HG03354 (cell line): ENCODE results near the gene OPRM1.
"Not testable (repeated sequence)": the region's sequence is repeated elsewhere in the genome, so short reads cannot be mapped to it uniquely, and the experiment has no call there.

Source experiments
- ATAC-seq: cut with Tn5 transposase; IDR thresholded peaks from one replicate; pipeline ENCODE4 v1.9.1; 2021; ENCODE audit warnings: mild to moderate bottlenecking; ENCODE audit not compliant: unreplicated experiment, poor library complexity, severe bottlenecking

The OPRM1 gene

GRCh38 chr6:154232013-154232910 is 193.2 kb downstream of the OPRM1 start:
- ATAC-seq = no peak

- no peak for ATAC-seq
Measured at GRCh38 chr6:154233383-154233782, 194.3 kb downstream of the OPRM1 start.

GRCh38 chr6:154234019-154234772 is 195.2 kb downstream of the OPRM1 start:
- peak; percentile 68 for ATAC-seq

- no peak for ATAC-seq
Measured at GRCh38 chr6:154236646-154237301, 197.7 kb downstream of the OPRM1 start.

GRCh38 chr6:154238831-154239230 is 199.8 kb downstream of the OPRM1 start:
- no peak for ATAC-seq

- ATAC-seq = no peak
Measured at GRCh38 chr6:154239392-154239791, 200.4 kb downstream of the OPRM1 start.

- ATAC-seq = not testable (repeated sequence)
Measured at GRCh38 chr6:154241061-154241460, 202.0 kb downstream of the OPRM1 start.

GRCh38 chr6:154241581-154241980 is 202.5 kb downstream of the OPRM1 start:
- ATAC-seq = no peak

GRCh38 chr6:154242617-154243357 is 203.7 kb downstream of the OPRM1 start:
- no peak for ATAC-seq

GRCh38 chr6:154243793-154244750 is 205.0 kb downstream of the OPRM1 start:
- no peak for ATAC-seq

- ATAC-seq = no peak
Measured at GRCh38 chr6:154245506-154245905, 206.5 kb downstream of the OPRM1 start.

- no peak for ATAC-seq
Measured at GRCh38 chr6:154246723-154247118, 207.7 kb downstream of the OPRM1 start.

GRCh38 chr6:154247119-154247861 is 208.2 kb downstream of the OPRM1 start:
- ATAC-seq = peak; percentile 46

GRCh38 chr6:154249499-154250298 is 210.7 kb downstream of the OPRM1 start:
- ATAC-seq = peak; percentile 81

- ATAC-seq = no peak
Measured at GRCh38 chr6:154251116-154251515, 212.1 kb downstream of the OPRM1 start.

GRCh38 chr6:154252678-154253077 is 213.6 kb downstream of the OPRM1 start:
- no peak for ATAC-seq

GRCh38 chr6:154257067-154257466 is 218.0 kb downstream of the OPRM1 start:
- ATAC-seq = no peak
